ENCODE data around the gene COL6A5. TPM values are rescaled to one million over a fixed set of nuclear protein-coding genes. Genes with fewer than 3 reads are reported as not detected.

Gene COL6A5
- total RNA-seq, 4 donors from 2014 or later, result 0.11 TPM; not detected in 3

GRCh38 chr3:130522399-130522798 lies 176.9 kb downstream of the COL6A5 start:
- TF ChIP-seq POLR2A (IDR thresholded peaks at IDR 0.05) (no peak), CTCF (IDR thresholded peaks at IDR 0.05) (no peak)
- DNase-seq, result no peak

GRCh38 chr3:130527426-130527825 lies 182.0 kb downstream of the COL6A5 start:
- intact Hi-C loops (cut with DNase I), result no loop called here
- TF ChIP-seq CTCF (IDR thresholded peaks at IDR 0.05), result no peak
- TF ChIP-seq POLR2A (IDR thresholded peaks at IDR 0.05), result no peak
- H3K4me3 ChIP-seq (replicated peaks in 1 of 3), result no peak overlapping the region
- no peak for DNase-seq
- no peak overlapping the region for H3K27ac ChIP-seq
- H3K4me1 ChIP-seq, result no peaks in the 10 kb centered on the region
- 79 to 93% methylated on average over 1 of the region's 1 CpG for WGBS, 2 donors
- H3K9me3 ChIP-seq, result no peaks in the 10 kb centered on the region
- no peaks in the 10 kb centered on the region for H3K27me3 ChIP-seq
- H3K36me3 ChIP-seq, result no peaks in the 10 kb centered on the region

More at GRCh38 chr3:130522399-130522798, 176.9 kb downstream of the COL6A5 start:
- Histone ChIP-seq H3K27ac (no peak overlapping the region), H3K27me3 (no peaks in the 10 kb centered on the region), H3K9me3 (no peaks in the 10 kb centered on the region), H3K36me3 (no peaks in the 10 kb centered on the region), H3K4me1 (no peaks in the 10 kb centered on the region), H3K4me3 (replicated peaks in 1 of 3) (no peak overlapping the region)
- WGBS, 2 donors, result 90 to 92% methylated on average over 2 of the region's 2 CpGs
- intact Hi-C loops (cut with DNase I), result no loop called here

- H3K27ac ChIP-seq, result no peak overlapping the region
- intact Hi-C loops (cut with DNase I), result no loop called here
- no peaks in the 10 kb centered on the region for H3K9me3 ChIP-seq
- no peak for DNase-seq
- H3K4me1 ChIP-seq, result no peaks in the 10 kb centered on the region
- H3K4me3 ChIP-seq (replicated peaks in 1 of 3), result no peak overlapping the region
- no peaks in the 10 kb centered on the region for H3K36me3 ChIP-seq
- TF ChIP-seq POLR2A (IDR thresholded peaks at IDR 0.05) (no peak), CTCF (IDR thresholded peaks at IDR 0.05) (no peak)
- no peaks in the 10 kb centered on the region for H3K27me3 ChIP-seq
- WGBS, 2 donors, result 86 to 93% methylated on average over 1 of the region's 1 CpG
Observed at GRCh38 chr3:130528120-130528519, 182.6 kb downstream of the COL6A5 start.

- WGBS, 2 donors, result 65 to 70% methylated on average over 5 of the region's 5 CpGs
- no peaks in the 10 kb centered on the region for H3K27me3 ChIP-seq
- intact Hi-C loops (cut with DNase I), result no loop called here
Observed at GRCh38 chr3:130529486-130530215, 184.2 kb downstream of the COL6A5 start.

More at GRCh38 chr3:130529486-130530215, 184.2 kb downstream of the COL6A5 start:
- TF ChIP-seq POLR2A (IDR thresholded peaks at IDR 0.05), result no peak
- TF ChIP-seq CTCF (IDR thresholded peaks at IDR 0.05), result no peak
- H3K4me3 ChIP-seq (replicated peaks in 1 of 3), result no peak overlapping the region
- no peaks in the 10 kb centered on the region for H3K4me1 ChIP-seq
- H3K36me3 ChIP-seq, result no peaks in the 10 kb centered on the region
- DNase-seq, result no peak
- no peaks in the 10 kb centered on the region for H3K9me3 ChIP-seq
- no peak overlapping the region for H3K27ac ChIP-seq

All from thyroid gland (tissue), 4 donors.